Measurements from ENCODE around the gene PSMD7.

DNA sequence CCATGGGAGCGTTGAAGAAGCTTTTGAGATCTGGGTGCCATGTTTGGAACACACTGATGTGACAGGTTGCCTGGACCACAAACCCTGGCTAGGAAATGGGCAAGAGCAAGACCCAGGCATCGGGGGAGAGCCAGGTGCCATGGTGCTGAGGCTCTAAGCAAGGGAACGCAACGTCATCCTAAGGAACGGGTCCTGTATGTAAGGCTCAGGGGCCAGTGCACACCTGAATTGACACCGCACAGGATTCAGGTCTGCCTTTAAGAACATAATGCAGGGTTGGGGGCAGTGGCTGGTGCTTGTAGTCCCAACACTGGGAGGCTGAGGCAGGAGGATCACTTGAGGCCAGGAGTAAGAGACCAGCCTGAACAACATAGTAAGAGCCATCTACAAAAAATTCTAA, 10.8 kb downstream of the PSMD7 start:
- TF ChIP-seq, protein P1, sequence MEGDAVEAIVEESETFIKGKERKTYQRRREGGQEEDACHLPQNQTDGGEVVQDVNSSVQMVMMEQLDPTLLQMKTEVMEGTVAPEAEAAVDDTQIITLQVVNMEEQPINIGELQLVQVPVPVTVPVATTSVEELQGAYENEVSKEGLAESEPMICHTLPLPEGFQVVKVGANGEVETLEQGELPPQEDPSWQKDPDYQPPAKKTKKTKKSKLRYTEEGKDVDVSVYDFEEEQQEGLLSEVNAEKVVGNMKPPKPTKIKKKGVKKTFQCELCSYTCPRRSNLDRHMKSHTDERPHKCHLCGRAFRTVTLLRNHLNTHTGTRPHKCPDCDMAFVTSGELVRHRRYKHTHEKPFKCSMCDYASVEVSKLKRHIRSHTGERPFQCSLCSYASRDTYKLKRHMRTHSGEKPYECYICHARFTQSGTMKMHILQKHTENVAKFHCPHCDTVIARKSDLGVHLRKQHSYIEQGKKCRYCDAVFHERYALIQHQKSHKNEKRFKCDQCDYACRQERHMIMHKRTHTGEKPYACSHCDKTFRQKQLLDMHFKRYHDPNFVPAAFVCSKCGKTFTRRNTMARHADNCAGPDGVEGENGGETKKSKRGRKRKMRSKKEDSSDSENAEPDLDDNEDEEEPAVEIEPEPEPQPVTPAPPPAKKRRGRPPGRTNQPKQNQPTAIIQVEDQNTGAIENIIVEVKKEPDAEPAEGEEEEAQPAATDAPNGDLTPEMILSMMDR (IDR thresholded peaks at IDR 0.05; ENCODE audit: insufficient read depth, low read length) = no peak
- TF ChIP-seq POLR2AphosphoS5 (IDR thresholded peaks at IDR 0.05; ENCODE audit: low read depth) (peak; percentile 48; the same call in 1 of the 2 replicates), GABPA (IDR thresholded peaks at IDR 0.05; ENCODE audit: low read depth) (no peak), SPI1 (IDR thresholded peaks at IDR 0.05; ENCODE audit: borderline replicate concordance, low read depth) (no peak)
- TF ChIP-seq, protein P2, sequence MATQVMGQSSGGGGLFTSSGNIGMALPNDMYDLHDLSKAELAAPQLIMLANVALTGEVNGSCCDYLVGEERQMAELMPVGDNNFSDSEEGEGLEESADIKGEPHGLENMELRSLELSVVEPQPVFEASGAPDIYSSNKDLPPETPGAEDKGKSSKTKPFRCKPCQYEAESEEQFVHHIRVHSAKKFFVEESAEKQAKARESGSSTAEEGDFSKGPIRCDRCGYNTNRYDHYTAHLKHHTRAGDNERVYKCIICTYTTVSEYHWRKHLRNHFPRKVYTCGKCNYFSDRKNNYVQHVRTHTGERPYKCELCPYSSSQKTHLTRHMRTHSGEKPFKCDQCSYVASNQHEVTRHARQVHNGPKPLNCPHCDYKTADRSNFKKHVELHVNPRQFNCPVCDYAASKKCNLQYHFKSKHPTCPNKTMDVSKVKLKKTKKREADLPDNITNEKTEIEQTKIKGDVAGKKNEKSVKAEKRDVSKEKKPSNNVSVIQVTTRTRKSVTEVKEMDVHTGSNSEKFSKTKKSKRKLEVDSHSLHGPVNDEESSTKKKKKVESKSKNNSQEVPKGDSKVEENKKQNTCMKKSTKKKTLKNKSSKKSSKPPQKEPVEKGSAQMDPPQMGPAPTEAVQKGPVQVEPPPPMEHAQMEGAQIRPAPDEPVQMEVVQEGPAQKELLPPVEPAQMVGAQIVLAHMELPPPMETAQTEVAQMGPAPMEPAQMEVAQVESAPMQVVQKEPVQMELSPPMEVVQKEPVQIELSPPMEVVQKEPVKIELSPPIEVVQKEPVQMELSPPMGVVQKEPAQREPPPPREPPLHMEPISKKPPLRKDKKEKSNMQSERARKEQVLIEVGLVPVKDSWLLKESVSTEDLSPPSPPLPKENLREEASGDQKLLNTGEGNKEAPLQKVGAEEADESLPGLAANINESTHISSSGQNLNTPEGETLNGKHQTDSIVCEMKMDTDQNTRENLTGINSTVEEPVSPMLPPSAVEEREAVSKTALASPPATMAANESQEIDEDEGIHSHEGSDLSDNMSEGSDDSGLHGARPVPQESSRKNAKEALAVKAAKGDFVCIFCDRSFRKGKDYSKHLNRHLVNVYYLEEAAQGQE (IDR thresholded peaks at IDR 0.05; ENCODE audit: insufficient replicate concordance, low read depth) = no peak

All from HL-60 (cell line).